UCSD-AML1 (cell line): ENCODE results near the gene GRIK4.

Experiments used
- DNase-seq: peaks from one replicate; lab custom pipeline; 2025; ENCODE audit not compliant: unreplicated experiment; lab: John Stamatoyannopoulos, UW

The GRIK4 gene

DNA sequence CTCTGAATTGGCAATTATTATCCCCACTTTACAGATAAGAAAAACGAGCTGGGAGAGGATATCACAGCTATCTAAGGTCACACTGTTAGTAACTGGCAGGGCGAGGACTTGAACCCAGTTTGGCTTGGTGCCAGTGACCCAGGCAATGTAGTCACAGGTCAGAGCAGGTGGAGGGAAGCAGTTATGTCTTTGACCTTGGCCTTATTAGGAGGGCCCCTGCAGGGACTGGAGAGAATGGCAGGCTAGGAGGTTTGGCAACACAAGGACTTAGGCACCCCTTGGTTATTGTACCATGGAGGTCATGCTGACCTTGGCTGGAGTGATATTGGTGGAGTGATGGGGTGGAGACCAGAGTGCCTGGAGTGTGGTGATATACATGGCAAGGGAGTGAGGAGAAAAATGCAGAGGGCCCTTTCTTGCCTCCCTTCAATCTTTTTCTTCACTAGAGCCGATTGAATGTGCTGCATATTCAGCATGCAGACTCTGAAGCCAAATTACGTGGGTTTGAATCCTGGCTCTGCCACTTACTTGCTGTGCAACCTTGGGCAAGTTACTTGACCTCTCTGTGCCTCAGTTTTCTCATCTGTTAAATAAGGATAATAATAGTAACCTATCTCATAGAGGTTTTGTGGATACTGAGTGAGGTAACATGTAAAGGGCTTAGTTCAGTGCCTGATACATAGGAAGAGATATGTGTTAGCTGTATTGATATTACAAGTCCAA, 419.7 kb downstream of the GRIK4 start:
- no peak for DNase-seq

DNA sequence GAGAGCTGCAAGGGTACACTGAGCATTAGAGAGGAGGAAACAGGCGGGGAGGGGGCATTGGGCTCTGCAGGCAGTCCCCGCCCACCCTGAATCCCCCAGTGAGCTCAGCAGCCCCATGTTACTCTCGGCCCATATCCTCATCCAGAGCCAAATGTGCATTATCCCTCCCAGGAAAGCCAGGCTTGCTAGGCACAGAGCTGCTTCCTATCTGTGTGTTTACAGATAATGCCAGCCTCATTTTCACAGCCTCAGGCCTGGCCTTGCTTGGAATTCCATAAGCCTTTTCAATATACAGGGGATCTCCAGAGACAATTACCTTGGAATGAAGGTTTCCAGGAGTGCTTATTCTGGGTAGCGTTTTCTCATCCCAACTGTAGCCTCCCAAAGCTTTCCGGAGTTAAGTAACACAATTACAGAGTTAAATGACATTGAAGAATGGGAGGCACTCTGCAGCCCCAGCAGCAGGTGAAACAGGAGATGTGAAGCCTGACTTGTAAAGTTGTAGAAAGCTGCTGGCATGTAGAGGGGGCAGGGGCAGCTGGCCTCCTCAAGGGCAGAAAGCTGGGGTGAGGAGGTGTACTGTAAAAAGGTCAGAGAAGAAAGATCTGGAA, 420.9 kb downstream of the GRIK4 start:
- no peak for DNase-seq

DNA sequence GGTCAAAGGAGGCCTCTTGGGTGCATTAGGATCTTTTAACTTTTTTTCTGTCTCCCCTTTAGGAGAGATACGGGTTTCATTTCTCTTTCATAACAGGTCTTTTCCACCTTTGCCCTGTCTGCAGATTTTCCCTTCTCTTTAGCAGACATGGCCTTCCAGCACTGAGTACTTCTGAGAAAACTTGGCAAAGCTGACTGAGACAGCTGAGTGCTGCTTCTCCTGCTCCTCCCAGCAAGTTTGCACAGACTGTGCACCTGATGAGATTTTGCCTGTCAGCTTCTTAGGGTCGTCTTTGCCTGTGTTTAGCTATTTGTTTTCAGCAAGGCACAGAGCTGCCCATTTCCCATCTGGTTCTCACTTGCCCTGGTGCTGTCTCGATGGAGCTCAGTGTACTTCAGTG, 424.8 kb downstream of the GRIK4 start:
- DNase-seq: no peak

DNA sequence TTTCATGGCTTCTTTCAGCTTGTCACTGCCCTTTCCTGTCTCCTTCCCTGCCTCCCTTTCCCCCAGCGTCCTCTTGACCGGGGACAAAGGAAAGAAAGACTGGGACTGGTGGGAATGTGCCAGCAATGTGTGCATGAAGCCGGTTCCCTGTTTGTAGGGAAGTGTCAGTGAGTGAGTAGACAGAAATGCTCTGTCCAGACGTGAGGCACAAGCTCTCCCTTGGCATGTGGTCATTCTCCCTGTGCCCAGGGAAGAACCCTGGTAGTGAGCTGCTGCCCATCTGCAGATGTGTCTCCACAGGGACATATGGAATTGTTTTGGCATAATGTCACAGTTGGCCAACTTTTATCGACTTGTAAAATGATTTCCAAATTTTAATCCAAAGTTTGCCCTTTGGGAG, 426.0 kb downstream of the GRIK4 start:
- DNase-seq: no peak

DNA sequence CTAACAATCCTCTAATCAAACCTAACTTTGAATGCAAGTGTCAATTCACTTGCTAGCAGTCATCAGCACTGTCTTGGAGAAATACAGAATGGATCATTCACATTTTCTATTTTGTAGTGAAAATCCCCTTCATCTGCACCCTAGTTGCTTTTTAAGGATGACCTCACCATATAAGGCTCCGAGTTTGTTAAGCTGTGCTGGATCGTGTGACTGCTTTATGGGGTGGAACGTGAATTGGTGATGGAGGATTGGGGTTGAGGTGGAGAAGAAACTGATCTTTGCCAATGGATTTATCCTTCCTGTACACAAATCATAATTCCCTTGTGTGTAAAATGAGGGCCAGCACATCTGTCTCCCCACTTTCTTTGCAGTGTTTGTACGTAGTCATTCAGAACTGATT, 426.7 kb downstream of the GRIK4 start:
- DNase-seq: no peak

DNA sequence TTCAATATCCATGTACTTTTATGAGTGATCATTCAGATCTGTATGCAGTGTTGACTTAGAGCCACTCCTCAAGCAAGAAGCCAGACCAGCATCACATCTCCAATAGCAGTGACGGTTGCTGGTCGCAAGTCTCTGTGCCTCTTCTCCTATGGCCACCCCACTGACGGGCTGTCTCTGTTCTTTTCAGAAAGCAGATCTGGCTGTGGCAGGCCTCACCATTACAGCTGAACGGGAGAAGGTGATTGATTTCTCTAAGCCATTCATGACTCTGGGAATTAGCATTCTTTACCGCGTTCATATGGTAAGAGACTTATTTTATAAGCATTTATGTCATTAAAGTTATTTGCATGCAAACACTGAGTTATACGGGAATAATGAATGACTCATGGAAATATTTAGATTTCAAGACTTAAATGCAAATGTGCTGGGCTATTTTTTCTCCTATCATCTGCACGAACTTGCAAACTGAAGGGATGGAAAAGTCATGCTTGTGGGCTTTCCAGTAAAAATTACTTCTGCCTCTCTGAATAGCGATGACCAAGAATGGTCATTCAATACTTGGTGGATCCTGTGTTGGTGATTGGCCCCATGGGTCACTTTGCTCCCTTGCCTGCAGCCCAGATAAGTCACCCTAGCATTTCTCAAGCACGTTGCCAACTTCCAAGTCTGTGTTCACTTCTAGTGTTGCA, 428.8 kb downstream of the GRIK4 start:
- no peak for DNase-seq

DNA sequence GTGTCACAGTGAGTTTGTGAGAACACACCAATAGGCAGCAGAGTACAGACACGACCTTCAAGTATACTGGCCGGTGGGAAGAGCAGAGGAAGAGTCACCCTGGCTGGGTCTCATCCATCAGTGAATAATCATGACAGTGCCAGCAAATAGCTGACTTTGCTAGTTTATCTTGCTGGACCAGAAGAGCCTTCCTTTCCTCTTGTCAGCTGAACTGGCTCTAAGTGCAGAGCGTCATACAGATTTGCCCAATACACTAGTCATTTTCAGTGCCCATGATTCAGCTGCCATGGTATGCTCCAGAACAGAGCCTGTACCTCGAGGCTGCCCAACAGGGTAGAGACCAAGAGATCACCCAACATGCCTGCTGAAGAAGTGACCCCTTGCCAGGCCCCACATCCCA, 429.5 kb downstream of the GRIK4 start:
- DNase-seq: no peak

DNA sequence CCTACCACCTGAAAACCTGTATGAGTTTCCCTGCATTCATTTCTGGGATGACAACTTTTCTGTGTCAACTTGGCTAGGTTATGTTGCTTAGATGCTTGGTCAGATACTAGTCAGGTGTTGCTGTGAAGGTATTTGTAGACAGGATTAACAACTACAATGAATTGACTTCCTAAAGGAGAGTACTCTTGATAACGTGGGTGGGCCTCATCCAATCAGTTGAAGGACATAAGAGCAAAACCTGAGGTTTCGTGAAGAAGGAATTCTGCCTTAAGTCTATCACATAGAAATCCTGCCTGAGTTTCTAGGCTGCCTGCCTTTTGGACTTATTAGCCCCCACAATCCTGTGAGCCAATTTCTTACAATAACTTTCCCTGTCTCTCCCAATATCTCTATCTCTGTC, 431.2 kb downstream of the GRIK4 start:
- DNase-seq: no peak

DNA sequence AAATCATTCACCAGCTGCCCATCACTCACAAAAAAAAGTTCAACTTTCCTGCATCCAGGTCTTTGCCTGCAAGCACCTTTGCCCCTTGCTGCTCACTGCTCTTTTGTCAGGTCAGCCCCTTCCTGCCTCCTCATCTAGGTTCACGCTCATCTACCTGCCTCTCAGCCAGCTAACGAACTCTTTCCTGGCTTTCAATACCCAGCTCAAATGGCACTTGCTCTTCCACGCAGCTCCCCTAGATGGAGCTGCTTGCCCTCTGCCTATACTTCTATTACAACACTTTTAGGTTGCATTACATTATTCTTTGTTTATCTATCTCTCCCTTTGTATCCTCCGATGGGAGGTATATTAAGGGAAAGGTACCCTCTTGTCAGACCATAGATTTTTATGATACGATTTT, 433.5 kb downstream of the GRIK4 start:
- no peak for DNase-seq

DNA sequence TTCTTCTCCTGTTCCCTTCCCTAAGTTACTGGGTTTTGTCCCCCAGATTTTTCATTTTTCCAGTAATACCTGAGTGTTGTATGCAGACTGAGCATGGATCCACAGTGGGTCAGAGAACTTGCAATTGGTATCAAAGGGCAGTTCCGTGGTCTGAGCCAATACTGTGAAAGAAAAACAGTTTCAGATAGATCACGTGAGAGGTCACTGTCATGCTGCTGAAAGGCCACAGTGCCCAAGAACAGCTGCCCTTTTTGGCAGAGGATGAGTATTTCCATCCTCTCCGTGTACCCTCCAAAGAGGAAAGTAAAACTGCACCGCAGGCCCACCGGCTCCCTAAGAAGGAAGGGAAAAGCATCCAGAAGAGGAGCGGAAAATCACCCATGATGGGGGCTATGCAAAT, 439.3 kb downstream of the GRIK4 start:
- DNase-seq: no peak

DNA sequence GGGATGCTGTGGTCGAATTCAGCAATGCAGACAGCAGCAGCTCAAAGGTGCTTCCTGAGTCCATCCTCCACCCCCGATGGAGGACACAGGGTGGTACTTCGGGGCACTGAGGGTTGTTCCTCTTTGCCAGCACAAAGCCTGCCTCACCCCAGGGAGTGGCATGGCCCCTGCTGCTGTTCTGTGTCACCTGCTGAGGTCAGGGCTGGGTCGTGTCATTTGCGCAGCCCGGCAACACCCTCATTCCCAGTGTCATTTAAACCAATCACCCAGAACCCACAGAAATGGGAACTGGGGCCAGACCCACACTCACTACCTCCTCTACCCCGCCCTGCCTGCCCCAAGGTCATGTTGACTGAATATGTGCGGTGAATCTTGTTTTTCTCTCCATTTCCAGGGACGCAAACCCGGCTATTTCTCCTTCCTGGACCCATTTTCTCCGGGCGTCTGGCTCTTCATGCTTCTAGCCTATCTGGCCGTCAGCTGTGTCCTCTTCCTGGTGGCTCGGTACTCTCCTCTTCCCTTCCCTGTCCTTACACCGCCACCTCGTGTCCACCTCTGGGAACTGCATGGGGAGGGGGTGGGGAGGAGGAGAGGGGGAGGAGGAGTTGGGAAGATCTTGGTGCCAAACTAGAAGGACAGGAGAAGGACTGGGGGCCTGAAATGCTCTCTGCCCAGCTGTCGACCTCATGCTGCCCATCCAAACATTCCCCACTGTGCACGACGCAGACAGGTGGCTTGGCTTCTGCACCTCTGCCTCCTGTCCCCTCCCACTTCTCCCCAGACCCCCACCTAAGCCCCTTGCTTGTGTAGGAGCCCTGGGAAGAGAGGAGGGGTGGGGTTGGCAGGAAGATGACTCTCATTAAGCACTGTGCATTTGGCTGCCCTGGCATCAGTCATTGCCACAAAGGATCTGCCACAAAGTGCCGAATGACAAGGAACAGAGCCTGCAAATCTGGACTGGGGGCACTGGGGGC, 441.2 kb downstream of the GRIK4 start:
- peak; percentile 79 for DNase-seq

DNA sequence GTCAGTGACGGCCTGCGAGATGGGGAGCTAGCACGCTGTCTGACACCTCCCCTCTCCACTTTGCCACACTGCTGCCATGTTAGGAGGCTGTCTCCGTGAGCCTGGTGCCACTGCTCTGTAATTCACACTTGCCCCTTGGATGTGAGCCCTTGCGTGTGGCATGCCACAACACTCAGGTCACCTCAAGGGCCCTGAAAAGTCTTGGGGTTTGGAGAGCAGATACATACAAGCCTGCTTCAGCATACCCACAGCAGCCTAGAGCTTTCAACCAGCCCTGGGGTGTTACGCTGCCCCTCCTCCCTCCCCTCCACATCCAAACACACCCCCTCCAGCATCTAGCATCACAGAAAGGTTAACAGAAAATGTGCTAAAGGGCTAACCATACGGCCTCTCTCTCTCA, 442.8 kb downstream of the GRIK4 start:
- no peak for DNase-seq

DNA sequence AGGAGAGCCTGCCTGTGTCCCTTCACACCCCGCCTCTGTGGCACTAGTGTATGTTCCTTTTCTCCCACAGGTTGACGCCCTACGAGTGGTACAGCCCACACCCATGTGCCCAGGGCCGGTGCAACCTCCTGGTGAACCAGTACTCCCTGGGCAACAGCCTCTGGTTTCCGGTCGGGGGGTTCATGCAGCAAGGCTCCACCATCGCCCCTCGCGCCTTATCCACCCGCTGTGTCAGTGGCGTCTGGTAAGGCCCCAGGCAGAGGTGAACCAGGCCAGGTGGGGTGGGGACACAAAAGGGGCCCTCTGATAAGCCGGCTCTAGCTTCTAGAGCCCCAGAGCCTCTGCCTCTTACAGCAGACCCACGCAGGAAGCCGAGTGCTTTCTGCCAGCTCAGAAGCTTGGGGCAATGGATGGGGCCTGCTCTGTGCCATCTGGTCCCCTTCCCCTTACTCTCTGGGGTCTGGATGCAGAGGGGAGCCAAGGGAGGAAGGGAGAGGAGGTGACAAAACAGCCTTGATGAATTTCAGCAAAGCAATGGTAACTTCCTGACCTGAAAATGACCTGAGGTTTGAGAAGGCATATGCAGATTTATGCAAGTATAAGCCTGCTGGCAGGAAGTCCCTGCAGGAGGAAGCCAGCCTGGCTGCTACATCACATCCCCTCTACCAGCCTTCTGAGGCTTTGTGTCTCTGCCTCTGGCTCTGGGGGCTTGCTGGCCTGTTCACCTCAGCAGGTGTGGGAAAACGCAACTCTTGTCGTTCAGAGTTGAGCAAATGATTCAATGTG, 445.4 kb downstream of the GRIK4 start:
- DNase-seq: peak; percentile 15

DNA sequence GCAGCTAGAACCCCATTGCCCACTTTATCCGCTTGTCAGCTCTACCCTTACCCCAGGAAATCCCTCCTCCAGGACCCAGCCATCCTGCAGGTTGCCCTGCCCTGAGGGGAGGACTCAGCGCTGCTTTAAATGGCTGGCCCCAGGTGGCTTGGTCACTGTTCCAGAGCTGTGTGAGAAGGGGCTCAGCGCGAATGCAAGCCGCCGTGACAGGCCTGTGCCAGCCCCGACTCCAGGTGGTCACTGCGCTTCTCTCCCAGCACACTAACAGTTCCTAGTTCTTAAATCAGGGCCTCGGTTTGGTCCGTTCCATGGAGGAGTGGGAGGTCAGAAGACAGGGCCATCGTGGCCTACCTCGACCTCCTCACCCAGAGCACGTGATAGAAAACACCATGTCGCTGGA, 446.6 kb downstream of the GRIK4 start:
- DNase-seq: no peak

DNA sequence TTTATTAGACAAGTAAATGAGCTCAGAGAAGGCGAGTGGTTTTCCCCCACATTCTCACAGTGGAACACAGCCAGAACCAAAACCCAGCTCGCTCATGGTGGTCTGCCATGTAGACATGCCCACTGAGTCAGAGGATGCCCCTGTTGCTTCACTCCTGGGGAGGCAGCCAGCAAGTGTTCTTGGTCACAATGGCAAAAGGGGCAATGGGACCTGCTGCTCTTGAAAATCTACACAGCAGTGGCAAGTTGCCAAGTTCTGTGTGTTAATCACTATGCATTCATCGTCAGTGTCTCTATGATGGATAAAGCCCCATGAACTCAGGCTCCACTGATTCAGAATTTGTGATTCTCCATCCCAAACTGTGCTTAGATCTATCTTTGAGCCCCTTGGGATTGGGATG, 447.6 kb downstream of the GRIK4 start:
- DNase-seq: no peak

DNA sequence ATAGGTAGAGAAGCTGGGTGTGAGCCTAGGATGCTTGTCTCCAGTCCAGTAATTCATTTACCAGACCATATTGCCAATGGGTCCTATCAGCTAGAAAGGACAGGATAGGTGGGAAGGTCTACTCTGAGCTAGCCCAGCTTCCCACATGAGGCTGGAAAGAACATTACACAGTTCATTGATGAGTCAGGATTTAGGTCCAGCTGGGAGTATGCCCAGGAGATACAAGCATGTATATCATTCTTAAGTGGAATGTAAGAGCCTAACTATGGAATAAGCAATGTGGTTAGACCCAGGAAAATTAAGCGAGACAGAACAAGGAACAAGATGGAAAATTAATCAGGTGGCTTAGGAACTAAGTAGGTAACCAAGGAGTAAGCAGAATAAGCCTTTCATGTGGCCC, 453.3 kb downstream of the GRIK4 start:
- no peak for DNase-seq

DNA sequence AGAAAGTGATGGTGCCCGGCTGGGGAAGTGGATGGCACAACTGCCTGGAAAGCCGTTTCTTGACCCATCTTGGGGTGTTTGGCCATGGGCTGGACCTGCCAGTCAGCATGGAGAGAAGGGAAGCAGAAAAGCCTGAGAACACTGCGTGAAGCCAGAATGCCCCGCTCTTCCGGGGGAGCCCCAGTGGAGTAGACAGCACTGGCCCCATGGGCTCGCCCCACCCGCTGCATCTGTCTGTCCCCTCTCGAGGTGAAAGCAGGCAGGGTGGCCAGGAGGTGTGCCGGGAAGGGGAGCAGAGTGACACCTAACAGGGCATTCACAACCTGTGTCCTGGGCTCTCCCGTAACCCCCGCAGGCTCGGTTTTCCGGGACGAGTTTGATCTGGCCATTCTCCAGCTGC, 455.3 kb downstream of the GRIK4 start:
- no peak for DNase-seq

DNA sequence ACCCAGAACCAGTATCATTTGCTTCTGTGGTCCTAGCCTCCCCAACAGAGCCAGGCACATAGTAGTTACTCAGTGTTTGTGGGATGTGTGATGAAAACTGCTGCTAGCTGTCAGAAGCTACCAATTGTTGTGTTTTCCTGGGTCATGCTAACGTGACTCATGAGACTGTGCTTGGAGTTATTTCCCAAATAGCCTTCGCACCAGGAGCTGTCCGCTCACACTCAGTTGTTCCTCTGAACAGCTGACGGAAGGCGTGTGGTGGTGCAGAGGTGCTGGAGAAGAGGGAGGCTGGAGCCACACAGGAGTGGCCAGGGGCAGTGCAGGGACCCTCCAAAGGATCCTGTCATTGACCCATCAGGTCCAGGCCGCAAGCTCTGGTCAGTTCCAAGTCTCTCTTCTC, 458.4 kb downstream of the GRIK4 start:
- no peak for DNase-seq

DNA sequence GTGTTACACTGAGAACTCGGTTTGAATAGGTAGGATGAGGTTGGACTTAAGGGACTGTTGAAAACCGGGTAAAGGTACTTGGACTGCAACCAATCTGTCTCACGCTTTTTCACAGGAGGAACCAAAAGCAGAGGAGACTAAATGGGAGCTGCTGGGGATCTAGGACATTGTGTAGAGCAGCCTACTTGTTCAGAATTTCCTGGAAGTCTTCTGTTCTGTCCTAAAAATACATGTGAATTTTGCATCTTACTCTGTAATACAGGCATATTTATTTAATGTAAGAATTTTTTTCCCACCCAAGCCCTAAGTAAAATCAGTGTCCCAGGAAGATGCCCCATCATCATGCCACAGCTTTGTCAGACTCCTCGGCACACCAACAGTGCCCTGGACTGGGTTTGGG, 460.3 kb downstream of the GRIK4 start:
- DNase-seq: no peak

DNA sequence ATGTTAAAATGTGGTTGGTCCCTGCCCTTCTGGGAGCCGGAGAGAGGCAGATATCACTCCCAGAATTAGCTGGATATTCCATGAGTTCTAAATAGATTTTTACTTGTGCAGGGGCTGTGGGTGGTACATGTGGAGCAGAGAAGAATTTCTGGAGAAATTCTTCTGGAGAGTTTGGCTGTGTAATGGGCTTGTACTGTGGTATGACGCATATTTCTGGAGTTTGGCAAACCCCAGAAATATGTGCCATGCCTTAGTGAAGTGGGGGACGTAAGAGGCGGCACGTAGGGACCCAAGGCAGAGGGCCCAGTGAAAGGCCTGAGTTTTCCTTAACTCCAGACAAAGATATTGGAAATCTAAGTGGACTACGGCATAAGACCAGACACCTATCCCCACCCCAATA, 461.1 kb downstream of the GRIK4 start:
- DNase-seq: no peak

DNA sequence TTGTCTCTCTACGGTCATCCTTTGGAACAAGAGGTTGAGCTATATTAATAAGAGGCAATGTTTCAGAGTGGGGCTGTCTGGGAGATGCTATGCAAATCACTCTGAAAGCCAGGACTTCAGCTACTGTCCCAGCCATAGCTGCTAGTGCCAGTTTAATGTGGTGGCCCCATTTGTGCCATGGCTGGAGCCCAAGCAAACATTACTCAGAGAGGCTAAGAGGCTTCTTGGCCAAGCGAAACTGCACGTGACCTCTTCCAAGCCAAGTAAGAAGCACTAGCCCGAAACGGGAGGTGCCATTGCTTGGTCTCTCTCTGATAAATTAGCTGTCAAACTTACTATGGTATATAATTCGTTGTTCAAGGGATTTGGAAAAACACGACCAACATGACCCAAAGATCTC, 462.0 kb downstream of the GRIK4 start:
- DNase-seq: no peak
